A549 (cell line): Measurements from ENCODE around the gene ZBTB39. TPM values are rescaled to one million over a fixed set of nuclear protein-coding genes. Genes with fewer than 3 reads are reported as not detected.

ENCODE experiments used
- ATAC-seq, 2 experiments: fragments of 200-7000 bp in 1 of 2; fragments of >200 bp in 1 of 2; cut with Nextera tagmentation in 1 of 2; cut with Tn5 transposase in 1 of 2; 3 replicates each; pipeline versions ENCODE4 v1.8.0 to v1.9.1; 2018 to 2020; ENCODE audit warnings: mild to moderate bottlenecking in 1 of 2, moderate library complexity in 1 of 2
- CTCF ChIA-PET: fragments of 300-600 bp; sonication (Branson Sonifier 250); formaldehyde crosslinking; extraction: SDS; loops from one replicate; lab custom pipeline; 2021; ENCODE audit warnings: antibody characterized with exemption, inconsistent platforms; lab: Yijun Ruan, JAX
- POLR2A ChIA-PET: fragments of 350-600 bp; formaldehyde crosslinking; extraction: SDS; loops from one replicate; lab custom pipeline; 2021; ENCODE audit warnings: antibody characterized with exemption, inconsistent platforms; lab: Yijun Ruan, JAX
- DNase-seq, 2 experiments: peaks; one replicate each; pipeline versions ENCODE4 v3.0.0 to v3.0.0-alpha.2; 2011 to 2016; ENCODE audit warnings: low read depth in 1 of 2, low spot score in 1 of 2
- FAIRE-seq: peaks from 2 replicates; lab custom pipeline; 2011; peaks lifted over from hg19 to GRCh38; lab: Jason Lieb, UNC
- H3K27ac ChIP-seq, 2 experiments: fragments of >200 bp; sonication (Bioruptor Twin); formaldehyde crosslinking; 3 replicates each; pipeline ENCODE4 v1.5.1; 2016 to 2017
- H3K4me1 ChIP-seq: fragments of >200 bp; sonication (Bioruptor Twin); formaldehyde crosslinking; 3 replicates; pipeline ENCODE4 v1.6.1; 2016
- H3K4me2 ChIP-seq: fragments of >200 bp; sonication (Bioruptor Twin); formaldehyde crosslinking; 3 replicates; pipeline ENCODE4 v1.6.1; 2016
- H3K4me3 ChIP-seq: fragments of >200 bp; sonication (Bioruptor Twin); formaldehyde crosslinking; 3 replicates; pipeline ENCODE4 v1.5.1; 2016
- H3K9me3 ChIP-seq: fragments of >200 bp; sonication (Bioruptor Twin); formaldehyde crosslinking; 3 replicates; pipeline ENCODE4 v1.6.1; 2016
- ATOH8 ChIP-seq: fragments of 250-450 bp; sonication (Bioruptor Pico); IDR thresholded peaks from 2 replicates; pipeline ENCODE4 v1.5.0; 2020; ENCODE audit warnings: low read depth, mild to moderate bottlenecking, moderate library complexity
- CBX2 ChIP-seq: fragments of 200-600 bp; sonication (generic); IDR thresholded peaks from 2 replicates; pipeline ENCODE4 v1.6.1; 2016; ENCODE audit warnings: low read depth, mild to moderate bottlenecking, borderline replicate concordance
- CBX8 ChIP-seq: fragments of 200-600 bp; sonication (generic); IDR thresholded peaks from 2 replicates; pipeline ENCODE4 v1.6.1; 2016
- CEBPB ChIP-seq, 2 experiments: fragments of >200 bp in 1 of 2; sonication (Bioruptor Twin) in 1 of 2; formaldehyde crosslinking in 1 of 2; IDR thresholded peaks; 2 replicates each; pipeline ENCODE4 v1.6.1; 2012 to 2016
- CHD4 ChIP-seq: fragments of 200-600 bp; sonication (generic); IDR thresholded peaks from 2 replicates; pipeline ENCODE4 v1.6.1; 2016; ENCODE audit warnings: antibody characterized with exemption, mild to moderate bottlenecking, borderline replicate concordance
- EP300 ChIP-seq, 2 experiments: fragments of >200 bp; sonication (Bioruptor Twin); formaldehyde crosslinking; IDR thresholded peaks; 2 replicates in 1 of 2; 3 replicates in 1 of 2; pipeline ENCODE4 v1.6.1; 2016 to 2017
- ESRRA ChIP-seq: fragments of 150-350 bp; IDR thresholded peaks from 2 replicates; pipeline ENCODE4 v1.6.1; 2014; ENCODE audit warnings: mild to moderate bottlenecking, low read length, borderline replicate concordance
- FOSL2 ChIP-seq, 2 experiments: fragments of 450-650 bp in 1 of 2; fragments of >200 bp in 1 of 2; sonication (Bioruptor Twin) in 1 of 2; formaldehyde crosslinking; IDR thresholded peaks; 2 replicates each; pipeline versions ENCODE4 v1.5.0 to v1.6.1; 2016 to 2020; ENCODE audit warnings: mild to moderate bottlenecking in 1 of 2, moderate library complexity in 1 of 2
- HEYL ChIP-seq: fragments of 250-450 bp; sonication (Bioruptor Pico); IDR thresholded peaks from 2 replicates; pipeline ENCODE4 v1.8.0; 2021; ENCODE audit warnings: mild to moderate bottlenecking, moderate library complexity
- HMGXB4 ChIP-seq: fragments of 250-450 bp; sonication (Bioruptor Pico); IDR thresholded peaks from 2 replicates; pipeline ENCODE4 v1.5.0; 2021; ENCODE audit warnings: mild to moderate bottlenecking, moderate library complexity, borderline replicate concordance
- HOXA7 ChIP-seq: fragments of 250-450 bp; sonication (Bioruptor Pico); IDR thresholded peaks from 2 replicates; pipeline ENCODE4 v1.5.0; 2020; ENCODE audit warnings: mild to moderate bottlenecking, moderate library complexity
- HOXB13 ChIP-seq: fragments of 250-450 bp; sonication (Bioruptor Pico); IDR thresholded peaks from 2 replicates; pipeline ENCODE4 v1.5.0; 2020; ENCODE audit warnings: low read depth, mild to moderate bottlenecking, moderate library complexity
- HOXB5 ChIP-seq: fragments of 250-450 bp; sonication (Bioruptor Pico); IDR thresholded peaks from 2 replicates; pipeline ENCODE4 v1.5.0; 2020; ENCODE audit warnings: mild to moderate bottlenecking, moderate library complexity
- JUN ChIP-seq, 2 experiments: fragments of >200 bp; sonication (Bioruptor Twin); formaldehyde crosslinking; IDR thresholded peaks; 2 replicates in 1 of 2; 3 replicates in 1 of 2; pipeline ENCODE4 v1.6.1; 2016 to 2017
- MAFK ChIP-seq: fragments of 450-650 bp; IDR thresholded peaks from 2 replicates; pipeline ENCODE4 v1.6.1; 2014; ENCODE audit not compliant: partially characterized antibody
- MAZ ChIP-seq: fragments of 150-350 bp; IDR thresholded peaks from 2 replicates; pipeline ENCODE4 v1.6.1; 2014; ENCODE audit warnings: antibody characterized with exemption, low read depth, low read length, borderline replicate concordance
- MYC ChIP-seq: IDR thresholded peaks from 2 replicates; pipeline ENCODE4 v1.6.1; 2012; ENCODE audit warnings: mild to moderate bottlenecking, inconsistent platforms, low read length, improper control_type of control experiment, borderline replicate concordance
- NFE2L2 ChIP-seq: fragments of 150-350 bp; conservative IDR thresholded peaks from 2 replicates; pipeline ENCODE4 v1.6.1; 2014; ENCODE audit warnings: low read length
- NR3C1 ChIP-seq: fragments of >200 bp; sonication (Bioruptor Twin); formaldehyde crosslinking; IDR thresholded peaks from 3 replicates; pipeline ENCODE4 v1.6.1; 2017
- PBX3 ChIP-seq: IDR thresholded peaks from 2 replicates; pipeline ENCODE4 v1.6.1; 2012
- POLR2A ChIP-seq: IDR thresholded peaks from 2 replicates; pipeline ENCODE4 v1.6.1; 2012; ENCODE audit warnings: mild to moderate bottlenecking, low read length
- RAD21 ChIP-seq, 2 experiments: fragments of >200 bp in 1 of 2; sonication (Bioruptor Twin) in 1 of 2; formaldehyde crosslinking in 1 of 2; IDR thresholded peaks in 1 of 2; conservative IDR thresholded peaks in 1 of 2; 2 replicates in 1 of 2; 3 replicates in 1 of 2; pipeline ENCODE4 v1.6.1; 2012 to 2018; ENCODE audit warnings: inconsistent platforms in 1 of 2
- RARB ChIP-seq: fragments of 250-450 bp; sonication (Bioruptor Pico); IDR thresholded peaks from 2 replicates; pipeline ENCODE4 v1.8.0; 2021; ENCODE audit warnings: mild to moderate bottlenecking, moderate library complexity
- RCOR1 ChIP-seq: fragments of 150-350 bp; IDR thresholded peaks from 2 replicates; pipeline ENCODE4 v1.6.1; 2014; ENCODE audit warnings: antibody characterized with exemption, low read length, low read depth
- RNF2 ChIP-seq: fragments of 200-600 bp; sonication (generic); IDR thresholded peaks from 2 replicates; pipeline ENCODE4 v1.6.1; 2016; ENCODE audit warnings: low read depth, mild to moderate bottlenecking, antibody characterized with exemption, moderate library complexity, borderline replicate concordance
- TP53 ChIP-seq: fragments of 250-450 bp; sonication (Bioruptor Pico); IDR thresholded peaks from 2 replicates; pipeline ENCODE4 v1.5.0; 2021; ENCODE audit warnings: mild to moderate bottlenecking, moderate library complexity
- WGBS: methylation state at CpG from one replicate; pipeline ENCODE4 v1.1.6; 2017; ENCODE audit errors: missing lambda C conversion rate; 5-methylcytosine and 5-hydroxymethylcytosine counted together
- polyA plus RNA-seq, 4 experiments: library from polyadenylated mRNA; depleted of rRNA in 3 of 4; stranded (reverse); fragments of >200 nt; fragmentation: RNase III in 1 of 4; extraction: RNeasy Plus Mini Kit Qiagen cat#74134 plus additional on column Dnase treatment in 1 of 4; gene quantifications; 2 replicates in 3 of 4; 3 replicates in 1 of 4; pipeline ENCODE4 v1.2.3, GENCODE V29; 2011 to 2017

ZBTB39 gene
- polyA plus RNA-seq, 2 of the 4 experiments (the other 2 are of a cell fraction): 4.7 to 9.5 TPM

- DNase-seq: no peak
- no peak for TF ChIP-seq CBX8
- no peak for TF ChIP-seq RARB
- TF ChIP-seq CHD4: no peak
- TF ChIP-seq MAZ: no peak
- ChIA-PET POLR2A (no interaction called here), CTCF (interaction anchor here (1.3 to 6.8 kb wide), 10 partner anchors 16 to 140 kb away, joined by 3 to 30 read pairs (median 8); partner anchors contain the start of genes MYO1A, TAC3 and ZBTB39)
- FAIRE-seq: no peak
- WGBS: 75% methylated on average over 3 of the region's 3 CpGs
- Histone ChIP-seq H3K4me2 (no peak overlapping the region), H3K9me3 (no peaks in the 10 kb centered on the region), H3K4me3 (no peak overlapping the region), H3K4me1 (peaks cover 6% of the 10 kb centered on the region; the same call in 2 of the 3 replicates), H3K27ac (no peak overlapping the region)
- ATAC-seq: no peak
These were observed 27.1 kb upstream of the ZBTB39 start for GRCh38 chr12:57033431-57033830.

- no peaks in the 10 kb centered on the region for H3K9me3 ChIP-seq
- no peak for ATAC-seq
- H3K27ac ChIP-seq: peak overlapping the region in 1 of 2 experiments; percentile 37; a peak in 2 of 6 replicates
- CTCF ChIA-PET: interaction anchor here (0.6 to 6.8 kb wide), 17 partner anchors 11 to 295 kb away, joined by 3 to 30 read pairs (median 5); partner anchors contain the start of genes MYO1A, TAC3 and ZBTB39
- 72% methylated on average over 7 of the region's 7 CpGs for WGBS
- no peak overlapping the region for H3K4me2 ChIP-seq
- no peak for DNase-seq
- no peak for TF ChIP-seq CEBPB (IDR thresholded peaks at IDR 0.05)
- no peak for TF ChIP-seq CHD4
- no peak for TF ChIP-seq TP53 (CRISPR knock-in tag)
- TF ChIP-seq ESRRA: no peak
- no peak for TF ChIP-seq POLR2A
- no peak for TF ChIP-seq RAD21 (conservative IDR thresholded peaks at IDR 0.05 in 1 of 2, IDR thresholded peaks at IDR 0.05 in 1 of 2)
- TF ChIP-seq RCOR1: no peak
- TF ChIP-seq HEYL (CRISPR knock-in tag): no peak
- TF ChIP-seq PBX3: no peak
- no peak for TF ChIP-seq JUN (IDR thresholded peaks at IDR 0.05)
- no peak for TF ChIP-seq ATOH8 (CRISPR knock-in tag)
- TF ChIP-seq CBX8: no peak
- TF ChIP-seq MAFK: no peak
- no peak for TF ChIP-seq HOXA7
- no peak for TF ChIP-seq HOXB13 (CRISPR knock-in tag)
- TF ChIP-seq HOXB5 (CRISPR knock-in tag): no peak
- H3K4me1 ChIP-seq: peaks cover 6% of the 10 kb centered on the region; the same call in 2 of the 3 replicates
- POLR2A ChIA-PET: no interaction called here
- H3K4me3 ChIP-seq: no peak overlapping the region
- FAIRE-seq: no peak
These were observed 25.4 kb upstream of the ZBTB39 start for GRCh38 chr12:57031789-57032188.

GRCh38 chr12:57031138-57031725 lies 24.9 kb upstream of the ZBTB39 start:
- FAIRE-seq (no peak), ATAC-seq (peak in 1 of 2 experiments; percentile 47; a peak in 3 of 6 replicates), DNase-seq (peak in 1 of 2 experiments; percentile 35)
- Histone ChIP-seq H3K4me1 (peaks cover 6% of the 10 kb centered on the region; the same call in 2 of the 3 replicates), H3K27ac (peak overlapping the region in 1 of 2 experiments; percentile 37; a peak in 2 of 6 replicates), H3K4me2 (no peak overlapping the region), H3K4me3 (no peak overlapping the region), H3K9me3 (no peaks in the 10 kb centered on the region)
- TF ChIP-seq MAFK (no peak), HMGXB4 (CRISPR knock-in tag) (no peak), FOSL2 (IDR thresholded peaks at IDR 0.05) (no peak), FOSL2 (CRISPR knock-in tag; IDR thresholded peaks at IDR 0.05) (no peak), NFE2L2 (no peak), HOXB5 (CRISPR knock-in tag) (no peak), CBX2 (no peak), EP300 (IDR thresholded peaks at IDR 0.05) (no peak), MYC (no peak), RNF2 (no peak), NR3C1 (no peak), PBX3 (no peak)
- ChIA-PET POLR2A (no interaction called here), CTCF (interaction anchor here (0.6 to 6.8 kb wide), 13 partner anchors 12 to 295 kb away, joined by 3 to 30 read pairs (median 5); partner anchors contain the start of genes TAC3 and ZBTB39)
- WGBS: 21% methylated on average over 2 of the region's 2 CpGs
